Prostate gland (tissue), 2 donors: Measurements from ENCODE around the gene DOCK4.

Experiments
- CTCF ChIP-seq, 4 experiments: fragments of 200-600 bp in 2 of 4; fragments of 450-650 bp in 2 of 4; sonication (generic) in 2 of 4; IDR thresholded peaks; 1 replicate in 3 of 4; 2 replicates in 1 of 4; pipeline ENCODE4 v1.5.1; 2016 to 2019; ENCODE audit warnings: antibody characterized with exemption in 4 of 4, mild to moderate bottlenecking in 2 of 4, moderate library complexity in 2 of 4
- POLR2A ChIP-seq: fragments of 450-650 bp; IDR thresholded peaks from one replicate; pipeline ENCODE4 v1.6.1; 2016; ENCODE audit warnings: antibody characterized with exemption, mild to moderate bottlenecking
- POLR2AphosphoS5 ChIP-seq: sonication (generic); formaldehyde crosslinking; IDR thresholded peaks from one replicate; pipeline ENCODE4 v1.6.1; 2017; ENCODE audit warnings: antibody characterized with exemption

- no peak for TF ChIP-seq CTCF (IDR thresholded peaks at IDR 0.05)
- TF ChIP-seq POLR2AphosphoS5, result no peak
- no peak for TF ChIP-seq POLR2A
Observed at GRCh38 chr7:112058686-112059085, 147.5 kb downstream of the DOCK4 start.
